ENCODE results near the gene KIF27. TPM values are rescaled to one million over a fixed set of nuclear protein-coding genes. Genes with fewer than 3 reads are reported as not detected.

KIF27 gene
- total RNA-seq, result 1 to 10 TPM; 2.3 TPM

DNA sequence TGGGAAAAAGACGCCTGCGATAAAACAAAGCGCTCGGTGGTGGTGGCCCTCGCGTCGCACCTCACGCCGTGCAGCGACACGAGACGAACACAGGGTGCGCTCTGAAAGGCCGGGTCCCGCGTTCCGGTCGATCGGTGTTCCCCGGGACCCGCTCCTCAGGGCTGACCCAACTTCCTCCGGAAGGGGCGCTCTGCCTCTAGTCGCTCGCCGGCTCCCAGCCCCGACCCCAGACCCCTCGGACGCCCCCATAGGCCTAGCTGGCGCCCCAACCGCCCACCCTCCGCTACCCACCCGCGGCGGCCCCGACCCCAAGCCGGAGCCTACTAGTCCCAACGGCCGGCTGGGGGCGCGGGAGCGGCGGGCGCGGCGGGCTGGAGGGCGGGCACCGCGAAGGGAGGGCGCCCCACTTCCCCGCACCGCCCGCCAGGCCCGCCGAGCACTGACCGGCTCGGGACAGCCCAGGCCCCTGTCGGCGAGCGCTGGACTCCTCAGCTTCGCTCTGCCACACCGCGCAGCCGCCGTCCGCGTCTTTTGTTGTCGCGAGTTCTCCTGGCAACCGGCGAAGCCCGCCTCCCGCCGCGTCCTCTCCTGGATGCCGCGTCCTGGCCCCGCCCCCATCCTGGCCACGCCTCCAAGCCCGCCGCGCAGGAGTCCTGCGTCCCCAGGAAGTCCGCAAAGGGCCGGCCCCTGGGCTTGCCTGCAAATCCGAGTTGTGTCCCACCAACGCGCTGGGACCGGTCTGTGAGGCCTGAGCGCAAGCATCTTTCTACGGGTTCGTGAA is at the start of gene KIF27:
TSS of gene KIF27 (minus strand) at position 506 of the 781 bp plus-strand sequence. CDS start 5,841 bp downstream, outside the sequence.
- peaks cover 18% of the 10 kb centered on the region for H3K4me1 Mint-ChIP-seq
- peak within 1 kb of the TSS; percentile 88 for H3K27ac Mint-ChIP-seq
- DNase-seq, result peak; percentile 98
- H3K27me3 Mint-ChIP-seq, result no peaks in the 10 kb centered on the region
- ChIA-PET POLR2A (interaction anchor here (0.5 to 5.4 kb wide), 12 partner anchors 9 to 839 kb away, joined by 3 to 59 read pairs (median 4); partner anchors contain the start of genes HNRNPK, IDNK, RMI1 and UBQLN1), CTCF (interaction anchor here (0.8 to 2.6 kb wide), 19 partner anchors 9 to 397 kb away, joined by 3 to 12 read pairs (median 4); partner anchors contain the start of genes HNRNPK, RMI1 and UBQLN1)
- no peaks in the 10 kb centered on the region for H3K9me3 Mint-ChIP-seq
- H3K4me3 Mint-ChIP-seq, result peak within 1 kb of the TSS; percentile 81
- H3K36me3 Mint-ChIP-seq (ENCODE audit: low read depth), result no peaks in the 10 kb centered on the region

DNA sequence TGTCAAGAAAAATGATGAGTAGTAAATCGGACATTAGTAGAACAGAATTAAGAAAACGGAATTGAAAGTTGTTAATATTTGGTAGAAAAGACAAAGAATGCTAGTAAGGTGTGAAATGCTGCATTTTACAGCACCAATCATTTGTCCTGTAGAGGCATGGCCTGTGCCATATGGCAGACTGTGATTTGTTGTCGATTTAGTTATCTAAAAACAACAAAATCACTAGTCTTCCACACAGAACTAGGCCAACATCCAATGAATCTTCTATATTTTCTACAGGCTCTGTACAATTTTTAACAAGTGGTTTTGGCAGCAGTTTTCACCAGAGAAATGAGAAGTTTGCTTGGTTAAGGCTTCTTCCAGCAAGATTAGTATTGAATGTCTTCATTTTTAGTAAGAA is 48.4 kb upstream of the KIF27 start:
- CTCF ChIA-PET, result interaction anchor here (0.6 to 1.5 kb wide), 2 partner anchors 15 to 292 kb away, joined by 3 to 4 read pairs; no protein-coding TSS in a partner anchor
- DNase-seq, result no peak
- Mint-ChIP-seq H3K9me3 (no peaks in the 10 kb centered on the region), H3K4me1 (peaks cover 23% of the 10 kb centered on the region), H3K4me3 (no peak overlapping the region), H3K27ac (no peak overlapping the region), H3K27me3 (no peaks in the 10 kb centered on the region), H3K36me3 (ENCODE audit: low read depth) (peaks cover 82% of the 10 kb centered on the region)
- POLR2A ChIA-PET, result interaction anchor here (3.4 to 4.1 kb wide), 2 partner anchors 11 to 12 kb away, joined by 18 to 30 read pairs; partner anchors contain the start of genes HNRNPK and RMI1

- H3K36me3 Mint-ChIP-seq (ENCODE audit: low read depth), result peaks cover 60% of the 10 kb centered on the region
- H3K9me3 Mint-ChIP-seq, result no peaks in the 10 kb centered on the region
- CTCF ChIA-PET, result no interaction called here
- H3K4me3 Mint-ChIP-seq, result no peak overlapping the region
- H3K27ac Mint-ChIP-seq, result no peak overlapping the region
- DNase-seq, result no peak
- POLR2A ChIA-PET, result interaction anchor here (1.1 to 2.6 kb wide), 5 partner anchors 9 to 15 kb away, joined by 3 to 22 read pairs (median 15); partner anchors contain the start of genes HNRNPK and RMI1
- peaks cover 10% of the 10 kb centered on the region for H3K4me1 Mint-ChIP-seq
- H3K27me3 Mint-ChIP-seq, result no peaks in the 10 kb centered on the region
These were observed 45.8 kb upstream of the KIF27 start for GRCh38 chr9:83967073-83967472.

- H3K4me3 Mint-ChIP-seq, result no peak overlapping the region
- peaks cover 52% of the 10 kb centered on the region for H3K36me3 Mint-ChIP-seq (ENCODE audit: low read depth)
- H3K4me1 Mint-ChIP-seq, result peaks cover 6% of the 10 kb centered on the region
- ChIA-PET CTCF (no interaction called here), POLR2A (interaction anchor here (1.1 to 3.0 kb wide), 6 partner anchors 8 to 14 kb away, joined by 3 to 25 read pairs (median 11); partner anchors contain the start of genes HNRNPK and RMI1)
- no peaks in the 10 kb centered on the region for H3K9me3 Mint-ChIP-seq
- no peak overlapping the region for H3K27ac Mint-ChIP-seq
- no peak for DNase-seq
- no peaks in the 10 kb centered on the region for H3K27me3 Mint-ChIP-seq
These were observed 45.0 kb upstream of the KIF27 start for GRCh38 chr9:83966209-83966582.

DNA sequence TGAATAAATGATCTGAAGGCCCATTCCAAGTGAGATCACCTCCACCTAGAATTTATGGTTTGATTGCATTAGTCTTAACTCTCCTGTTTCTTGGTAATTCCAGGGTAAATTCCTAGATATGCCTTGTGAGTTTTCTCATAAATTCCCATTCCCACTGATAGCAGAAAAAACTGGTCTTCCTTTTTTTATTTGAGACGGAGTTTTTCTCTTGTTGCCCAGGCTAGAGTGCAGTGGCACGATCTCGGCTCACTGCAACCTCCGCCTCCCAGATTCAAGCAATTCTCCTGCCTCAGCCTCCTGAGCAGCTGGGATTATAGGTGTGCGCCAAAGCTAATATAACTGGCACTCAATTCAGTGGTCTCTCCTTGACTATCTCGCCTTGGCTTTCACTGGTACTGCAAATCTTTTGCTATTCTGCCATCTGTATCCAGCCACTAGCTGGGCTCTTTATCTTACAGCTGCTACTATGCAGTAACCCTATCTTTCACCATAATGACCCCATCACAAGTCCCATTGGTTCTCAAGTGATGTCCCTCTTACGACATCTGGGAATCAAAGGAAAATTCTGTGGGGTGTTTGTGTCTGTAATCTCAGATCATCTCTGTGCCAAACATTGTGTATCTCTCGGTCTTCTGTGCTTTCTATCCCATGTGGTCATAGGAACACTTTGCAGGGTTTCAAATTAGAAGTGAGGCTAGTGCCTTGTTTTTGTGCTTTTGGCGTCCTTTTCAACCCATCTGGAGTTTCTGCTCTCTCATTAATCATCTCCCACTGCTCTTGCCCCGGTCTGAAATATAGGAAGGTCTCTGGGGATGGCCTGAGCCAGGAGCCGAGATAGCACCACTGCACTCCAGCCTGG is 44.3 kb upstream of the KIF27 start:
- no peak overlapping the region for H3K4me3 Mint-ChIP-seq
- peaks cover 6% of the 10 kb centered on the region for H3K4me1 Mint-ChIP-seq
- no peak for DNase-seq
- no peaks in the 10 kb centered on the region for H3K27me3 Mint-ChIP-seq
- H3K36me3 Mint-ChIP-seq (ENCODE audit: low read depth), result peaks cover 46% of the 10 kb centered on the region
- no peak overlapping the region for H3K27ac Mint-ChIP-seq
- ChIA-PET CTCF (no interaction called here), POLR2A (interaction anchor here (2.2 to 3.0 kb wide), 2 partner anchors 9 to 14 kb away, joined by 7 to 25 read pairs; partner anchors contain the start of genes HNRNPK and RMI1)
- H3K9me3 Mint-ChIP-seq, result no peaks in the 10 kb centered on the region

DNA sequence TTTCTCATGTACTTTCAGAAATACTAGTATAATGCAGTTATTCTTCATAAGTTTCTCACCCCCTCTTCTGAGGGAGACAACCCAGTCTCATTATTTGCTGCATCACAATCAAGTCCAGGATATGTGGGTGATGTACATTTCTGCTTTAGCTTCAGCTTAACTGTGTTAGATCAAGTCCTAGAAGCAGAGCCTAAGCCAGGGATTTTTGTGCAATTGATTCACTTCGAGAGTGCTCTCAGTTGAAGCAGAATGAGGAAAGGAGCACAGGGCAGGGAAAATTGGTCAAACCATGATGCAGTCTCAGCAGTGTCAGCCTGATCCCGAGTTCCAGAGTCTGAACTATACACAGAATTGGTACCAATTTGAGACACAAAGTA is 43.7 kb upstream of the KIF27 start:
- no peak overlapping the region for H3K4me3 Mint-ChIP-seq
- H3K27me3 Mint-ChIP-seq, result no peaks in the 10 kb centered on the region
- ChIA-PET POLR2A (interaction anchor here (1.0 to 3.0 kb wide), 4 partner anchors 9 to 176 kb away, joined by 3 to 25 read pairs (median 10); partner anchors contain the start of genes HNRNPK and RMI1), CTCF (interaction anchor here (2.1 kb wide), 1 partner anchor 12 kb away, joined by 4 read pairs; no protein-coding TSS in a partner anchor)
- H3K27ac Mint-ChIP-seq, result no peak overlapping the region
- peaks cover 4% of the 10 kb centered on the region for H3K4me1 Mint-ChIP-seq
- no peaks in the 10 kb centered on the region for H3K9me3 Mint-ChIP-seq
- H3K36me3 Mint-ChIP-seq (ENCODE audit: low read depth), result peaks cover 39% of the 10 kb centered on the region
- no peak for DNase-seq

DNA sequence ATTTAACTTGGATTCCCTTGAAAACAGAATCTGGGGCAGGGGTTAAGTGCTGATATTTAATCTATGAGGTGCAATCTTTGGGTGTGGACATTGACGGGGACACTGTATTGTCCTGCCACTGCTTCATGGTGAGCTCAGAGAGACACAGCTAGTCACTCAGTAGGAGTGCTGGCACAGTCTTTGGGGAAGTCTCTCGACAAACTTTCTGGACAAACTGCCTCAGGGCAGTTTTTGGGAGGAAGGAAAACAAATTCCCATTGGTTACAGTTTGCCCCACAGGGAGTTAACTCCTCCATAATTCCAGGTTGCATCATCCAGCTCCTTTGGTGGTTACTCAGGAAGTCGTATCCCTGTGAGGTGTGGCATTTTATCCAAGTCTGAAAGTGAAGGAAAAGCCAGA is 40.9 kb upstream of the KIF27 start:
- Mint-ChIP-seq H3K4me1 (peaks cover 2% of the 10 kb centered on the region), H3K9me3 (no peaks in the 10 kb centered on the region), H3K4me3 (no peak overlapping the region), H3K27ac (no peak overlapping the region), H3K27me3 (no peaks in the 10 kb centered on the region), H3K36me3 (ENCODE audit: low read depth) (peaks cover 16% of the 10 kb centered on the region)
- ChIA-PET POLR2A (interaction anchor here (3.0 to 4.8 kb wide), 3 partner anchors 10 to 18 kb away, joined by 13 to 34 read pairs (median 30); partner anchors contain the start of genes HNRNPK and RMI1), CTCF (interaction anchor here (1.0 to 1.6 kb wide), 4 partner anchors 10 to 211 kb away, joined by 3 to 6 read pairs (median 4); partner anchors contain the start of genes HNRNPK and RMI1)
- DNase-seq, result no peak

GRCh38 chr9:83960991-83961390 is 39.8 kb upstream of the KIF27 start:
- H3K36me3 Mint-ChIP-seq (ENCODE audit: low read depth), result peaks cover 10% of the 10 kb centered on the region
- no peak for DNase-seq
- H3K4me3 Mint-ChIP-seq, result no peak overlapping the region
- POLR2A ChIA-PET, result interaction anchor here (1.3 to 4.8 kb wide), 3 partner anchors 9 to 19 kb away, joined by 3 to 34 read pairs (median 30); partner anchors contain the start of genes HNRNPK and RMI1
- H3K27me3 Mint-ChIP-seq, result no peaks in the 10 kb centered on the region
- CTCF ChIA-PET, result interaction anchor here (0.8 to 1.2 kb wide), 2 partner anchors 24 to 39 kb away, joined by 3 read pairs; no protein-coding TSS in a partner anchor
- H3K27ac Mint-ChIP-seq, result no peak overlapping the region
- peaks cover 8% of the 10 kb centered on the region for H3K4me1 Mint-ChIP-seq
- H3K9me3 Mint-ChIP-seq, result no peaks in the 10 kb centered on the region

GRCh38 chr9:83959061-83959460 is 37.8 kb upstream of the KIF27 start:
- CTCF ChIA-PET, result no interaction called here
- H3K36me3 Mint-ChIP-seq (ENCODE audit: low read depth), result peaks cover 10% of the 10 kb centered on the region
- H3K4me3 Mint-ChIP-seq, result no peak overlapping the region
- peaks cover 21% of the 10 kb centered on the region for H3K4me1 Mint-ChIP-seq
- H3K9me3 Mint-ChIP-seq, result no peaks in the 10 kb centered on the region
- no peak overlapping the region for H3K27ac Mint-ChIP-seq
- POLR2A ChIA-PET, result interaction anchor here (1.8 to 4.8 kb wide), 4 partner anchors 9 to 21 kb away, joined by 4 to 64 read pairs (median 26); partner anchors contain the start of genes HNRNPK and RMI1
- no peaks in the 10 kb centered on the region for H3K27me3 Mint-ChIP-seq
- DNase-seq, result no peak

- H3K4me3 Mint-ChIP-seq, result peak overlapping the region; percentile 93
- ChIA-PET CTCF (no interaction called here), POLR2A (interaction anchor here (1.2 to 4.7 kb wide), 4 partner anchors 10 to 23 kb away, joined by 5 to 64 read pairs (median 20); partner anchors contain the start of genes HNRNPK and RMI1)
- no peaks in the 10 kb centered on the region for H3K9me3 Mint-ChIP-seq
- peak overlapping the region; percentile 68 for H3K27ac Mint-ChIP-seq
- H3K36me3 Mint-ChIP-seq (ENCODE audit: low read depth), result peaks cover 13% of the 10 kb centered on the region
- DNase-seq, result no peak
- peaks cover 22% of the 10 kb centered on the region for H3K4me1 Mint-ChIP-seq
- H3K27me3 Mint-ChIP-seq, result no peaks in the 10 kb centered on the region
These were observed 35.9 kb upstream of the KIF27 start for GRCh38 chr9:83957248-83957513.

DNA sequence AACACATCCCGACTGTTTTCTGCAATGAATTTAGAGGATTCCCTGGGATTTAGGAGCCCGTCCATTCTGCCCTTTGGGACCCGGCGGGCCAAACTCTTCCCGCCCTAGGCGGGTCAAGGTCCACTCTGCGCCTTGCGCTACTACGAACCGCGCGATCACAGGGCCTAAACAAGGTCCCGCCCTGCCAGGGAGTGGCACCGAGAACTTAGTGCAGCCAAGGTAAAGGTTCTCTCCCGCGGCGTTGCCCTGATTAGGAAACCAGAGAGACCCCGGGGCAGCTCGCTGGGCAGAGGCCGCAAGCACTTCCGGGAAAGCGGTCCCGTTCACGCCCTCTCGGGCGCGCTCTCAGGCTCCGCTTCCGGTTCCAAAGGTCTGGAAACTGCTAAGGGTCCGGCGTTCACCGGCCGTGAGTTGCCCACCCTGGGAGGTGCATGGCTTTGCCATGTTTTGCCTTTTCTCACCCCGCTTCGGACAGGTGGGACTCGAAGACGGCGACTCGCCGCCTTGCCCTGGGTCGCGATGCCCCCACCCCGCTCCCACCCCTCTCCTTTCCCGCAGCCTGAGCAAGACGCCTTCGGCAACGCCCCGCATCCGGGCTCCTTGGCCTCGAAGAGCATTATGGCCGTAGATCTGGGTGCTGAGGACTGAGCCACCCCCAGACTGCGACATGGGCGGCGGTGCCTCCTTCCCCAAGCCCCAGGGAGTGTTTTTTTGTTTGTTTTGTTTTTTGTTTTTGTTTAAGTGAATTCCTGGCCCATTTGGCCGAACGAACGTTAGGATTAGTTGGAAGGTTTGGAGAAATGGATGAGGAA is 35.4 kb upstream of the KIF27 start:
- CTCF ChIA-PET, result interaction anchor here (0.6 kb wide), 2 partner anchors 21 to 268 kb away, joined by 3 read pairs; no protein-coding TSS in a partner anchor
- Mint-ChIP-seq H3K4me3 (peak overlapping the region; percentile 93), H3K36me3 (ENCODE audit: low read depth) (peaks cover 13% of the 10 kb centered on the region), H3K27me3 (no peaks in the 10 kb centered on the region), H3K9me3 (no peaks in the 10 kb centered on the region), H3K4me1 (peaks cover 22% of the 10 kb centered on the region), H3K27ac (peak overlapping the region; percentile 86)
- POLR2A ChIA-PET, result interaction anchor here (0.9 to 4.7 kb wide), 11 partner anchors 8 to 336 kb away, joined by 3 to 64 read pairs (median 5); partner anchors contain the start of genes HNRNPK, RMI1 and UBQLN1
- DNase-seq, result peak; percentile 74
